Cardiac muscle cell (in vitro differentiated cells and primary cell): ENCODE measurements around the gene SNRNP48. TPM values are rescaled to one million over a fixed set of nuclear protein-coding genes. Genes with fewer than 3 reads are reported as not detected.

Experiments
- DNase-seq, 2 donors: peaks; one replicate each; pipeline versions ENCODE4 v3.0.0 to v3.0.0-alpha.2; 2010 to 2017; ENCODE audit warnings: low read depth in 1 of 2, low spot score in 1 of 2
- H3K27ac ChIP-seq: fragments of 200-600 bp; sonication (generic); 2 replicates; pipeline ENCODE4 v1.5.1; 2016
- H3K27me3 ChIP-seq: fragments of 200-600 bp; sonication (generic); 2 replicates; pipeline ENCODE4 v1.6.0; 2016; ENCODE audit warnings: control low read depth
- H3K36me3 ChIP-seq: fragments of 200-600 bp; sonication (generic); 2 replicates; pipeline ENCODE4 v1.5.1; 2016; ENCODE audit warnings: control low read depth
- H3K4me1 ChIP-seq: fragments of 200-600 bp; sonication (generic); 2 replicates; pipeline ENCODE4 v1.8.1; 2017; ENCODE audit warnings: low read depth, mild to moderate bottlenecking, mixed run types
- H3K4me3 ChIP-seq: fragments of 200-600 bp; sonication (generic); 2 replicates; pipeline ENCODE4 v1.5.1; 2016; ENCODE audit warnings: mild to moderate bottlenecking
- H3K9me3 ChIP-seq: fragments of 200-600 bp; sonication (generic); 2 replicates; pipeline ENCODE4 v1.5.1; 2017; ENCODE audit warnings: low read depth, mild to moderate bottlenecking, control low read depth
- polyA plus RNA-seq: library from polyadenylated mRNA; unstranded; fragments of >200 nt; fragmentation: Nextera tagmentation; extraction: Ambion mirVana; gene quantifications from 2 replicates; pipeline ENCODE4 v1.2.1, GENCODE V29; 2016
- total RNA-seq: library from RNA; depleted of rRNA; stranded (reverse); fragments of >200 nt; gene quantifications from 2 replicates; pipeline ENCODE4 v1.2.3, GENCODE V29; 2016
- TF ChIP-seq, protein P1 (sequence below): IDR thresholded peaks from 2 replicates; pipeline ENCODE4 v1.5.1; 2012; ENCODE audit warnings: low read depth, mild to moderate bottlenecking, low read length

SNRNP48 gene, protein sequence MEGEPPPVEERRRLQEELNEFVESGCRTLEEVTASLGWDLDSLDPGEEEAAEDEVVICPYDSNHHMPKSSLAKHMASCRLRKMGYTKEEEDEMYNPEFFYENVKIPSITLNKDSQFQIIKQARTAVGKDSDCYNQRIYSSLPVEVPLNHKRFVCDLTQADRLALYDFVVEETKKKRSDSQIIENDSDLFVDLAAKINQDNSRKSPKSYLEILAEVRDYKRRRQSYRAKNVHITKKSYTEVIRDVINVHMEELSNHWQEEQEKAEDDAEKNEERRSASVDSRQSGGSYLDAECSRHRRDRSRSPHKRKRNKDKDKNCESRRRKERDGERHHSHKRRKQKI
- 10.1 and 24.8 TPM in 2 replicates for total RNA-seq
- 9.2 and 14.4 TPM in 2 replicates for polyA plus RNA-seq

DNA sequence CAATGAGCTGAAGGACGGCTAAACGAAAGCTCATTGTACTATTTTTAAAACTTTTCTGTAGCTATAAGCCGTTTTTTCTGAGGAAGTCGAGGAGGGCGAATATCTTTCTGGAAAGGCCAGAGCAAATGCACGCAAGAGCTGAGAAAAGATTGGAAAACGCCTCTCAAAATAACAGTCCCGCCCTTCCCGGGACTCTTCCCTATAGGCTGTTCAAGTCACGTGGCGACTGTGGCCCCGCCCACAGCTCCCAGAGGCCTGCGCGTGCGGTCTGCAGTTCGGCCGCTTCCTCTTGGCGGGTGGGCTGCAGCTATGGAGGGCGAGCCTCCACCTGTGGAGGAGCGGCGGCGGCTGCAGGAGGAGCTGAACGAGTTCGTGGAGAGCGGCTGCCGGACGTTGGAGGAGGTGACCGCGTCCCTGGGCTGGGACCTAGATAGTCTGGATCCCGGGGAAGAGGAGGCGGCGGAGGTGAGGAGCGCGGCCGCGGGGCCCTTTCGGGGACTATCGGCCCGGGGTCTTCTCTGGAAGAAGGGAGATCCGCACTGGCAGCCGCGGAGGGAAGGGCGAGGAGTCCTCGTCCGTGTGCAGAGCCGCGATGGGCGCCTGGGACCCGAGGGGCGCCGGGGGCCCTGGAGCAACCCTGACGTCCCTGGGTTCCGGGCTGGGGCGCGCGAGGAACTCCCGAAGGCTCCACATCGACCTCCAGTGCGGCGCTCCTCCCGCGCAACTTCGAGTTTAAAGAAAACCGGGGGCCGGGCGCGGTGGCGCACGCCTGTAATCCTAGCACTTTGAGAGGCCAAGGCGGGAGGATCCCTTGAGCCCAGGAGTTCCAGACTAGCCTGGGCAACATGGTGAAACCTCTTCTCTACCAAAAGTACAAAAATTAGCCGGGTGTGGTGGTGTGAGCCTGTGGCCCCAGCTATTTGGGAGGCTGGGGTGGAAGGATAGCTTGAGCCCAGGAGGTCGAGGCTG, at the start of gene SNRNP48:
Gene SNRNP48, plus strand, starts transcription at position 250 of the 969 bp plus-strand sequence. Its CDS starts 60 bp downstream, at position 310.
- H3K27me3 ChIP-seq = no peaks in the 10 kb centered on the region
- H3K9me3 ChIP-seq = no peaks in the 10 kb centered on the region
- H3K4me3 ChIP-seq = peak within 1 kb of the TSS; percentile 70
- H3K36me3 ChIP-seq = peaks cover 24% of the 10 kb centered on the region
- DNase-seq = peak; percentile 95 to 98
- TF ChIP-seq, protein P1, sequence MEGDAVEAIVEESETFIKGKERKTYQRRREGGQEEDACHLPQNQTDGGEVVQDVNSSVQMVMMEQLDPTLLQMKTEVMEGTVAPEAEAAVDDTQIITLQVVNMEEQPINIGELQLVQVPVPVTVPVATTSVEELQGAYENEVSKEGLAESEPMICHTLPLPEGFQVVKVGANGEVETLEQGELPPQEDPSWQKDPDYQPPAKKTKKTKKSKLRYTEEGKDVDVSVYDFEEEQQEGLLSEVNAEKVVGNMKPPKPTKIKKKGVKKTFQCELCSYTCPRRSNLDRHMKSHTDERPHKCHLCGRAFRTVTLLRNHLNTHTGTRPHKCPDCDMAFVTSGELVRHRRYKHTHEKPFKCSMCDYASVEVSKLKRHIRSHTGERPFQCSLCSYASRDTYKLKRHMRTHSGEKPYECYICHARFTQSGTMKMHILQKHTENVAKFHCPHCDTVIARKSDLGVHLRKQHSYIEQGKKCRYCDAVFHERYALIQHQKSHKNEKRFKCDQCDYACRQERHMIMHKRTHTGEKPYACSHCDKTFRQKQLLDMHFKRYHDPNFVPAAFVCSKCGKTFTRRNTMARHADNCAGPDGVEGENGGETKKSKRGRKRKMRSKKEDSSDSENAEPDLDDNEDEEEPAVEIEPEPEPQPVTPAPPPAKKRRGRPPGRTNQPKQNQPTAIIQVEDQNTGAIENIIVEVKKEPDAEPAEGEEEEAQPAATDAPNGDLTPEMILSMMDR = no peak
- H3K27ac ChIP-seq = peak within 1 kb of the TSS; percentile 74
- peaks cover 31% of the 10 kb centered on the region for H3K4me1 ChIP-seq

DNA sequence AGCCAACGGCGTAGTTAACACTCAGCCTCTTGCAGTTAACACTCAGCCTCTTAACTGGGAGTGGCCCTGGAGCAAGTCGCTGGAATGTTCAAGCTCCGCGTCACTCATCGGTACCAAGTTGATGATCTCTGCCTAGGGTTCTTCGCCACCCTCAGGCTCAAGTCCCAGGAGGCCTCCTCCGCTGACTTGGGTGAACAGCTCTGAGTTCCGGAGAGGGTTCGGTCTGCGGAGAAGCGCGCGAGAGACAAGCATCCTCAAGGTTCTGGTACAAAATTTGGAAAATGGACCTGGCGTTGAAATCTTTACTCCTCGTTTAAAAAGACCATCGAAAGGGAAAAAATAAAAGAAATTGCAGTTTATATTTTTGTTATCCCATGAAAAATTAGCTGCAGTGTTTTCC, 49.4 kb upstream of the SNRNP48 start:
- peak overlapping the region; percentile 97 for H3K27ac ChIP-seq
- no peaks in the 10 kb centered on the region for H3K9me3 ChIP-seq
- no peaks in the 10 kb centered on the region for H3K27me3 ChIP-seq
- H3K4me3 ChIP-seq = peak overlapping the region; percentile 76
- H3K36me3 ChIP-seq = no peaks in the 10 kb centered on the region
- TF ChIP-seq, protein P1 = no peak
- H3K4me1 ChIP-seq = peaks cover 39% of the 10 kb centered on the region
- DNase-seq = peak in 1 of 2 donors; percentile 76

DNA sequence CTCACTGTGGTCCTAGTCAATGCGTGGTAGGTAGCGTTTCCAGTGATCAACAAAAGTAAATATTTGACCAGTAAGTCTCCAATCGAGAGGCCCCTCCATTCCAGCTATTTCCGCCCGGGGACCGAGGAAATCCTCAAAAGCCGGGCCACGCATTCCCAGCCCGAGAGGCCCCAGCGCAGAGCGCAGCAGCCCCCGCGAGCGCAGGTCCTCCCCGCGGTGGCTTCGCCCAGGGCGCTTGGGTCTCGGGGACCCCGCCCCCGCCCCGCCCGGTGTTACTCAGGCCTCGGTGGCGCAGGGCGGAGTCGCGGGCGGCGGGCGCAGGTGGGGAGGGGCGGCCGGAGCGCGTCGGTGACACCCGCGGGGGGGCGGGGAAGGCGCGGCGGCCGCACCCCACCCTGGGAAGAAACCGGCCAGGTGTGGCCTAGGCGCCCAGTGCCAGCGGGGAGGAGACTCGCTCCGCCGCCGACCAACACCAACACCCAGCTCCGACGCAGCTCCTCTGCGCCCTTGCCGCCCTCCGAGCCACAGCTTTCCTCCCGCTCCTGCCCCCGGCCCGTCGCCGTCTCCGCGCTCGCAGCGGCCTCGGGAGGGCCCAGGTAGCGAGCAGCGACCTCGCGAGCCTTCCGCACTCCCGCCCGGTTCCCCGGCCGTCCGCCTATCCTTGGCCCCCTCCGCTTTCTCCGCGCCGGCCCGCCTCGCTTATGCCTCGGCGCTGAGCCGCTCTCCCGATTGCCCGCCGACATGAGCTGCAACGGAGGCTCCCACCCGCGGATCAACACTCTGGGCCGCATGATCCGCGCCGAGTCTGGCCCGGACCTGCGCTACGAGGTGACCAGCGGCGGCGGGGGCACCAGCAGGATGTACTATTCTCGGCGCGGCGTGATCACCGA, 48.6 kb upstream of the SNRNP48 start, which contains the start of gene DSP:
Gene DSP, plus strand, starts transcription at position 497 of the 890 bp plus-strand sequence. Its CDS starts 245 bp downstream, at position 742.
- DNase-seq = peak; percentile 8 to 91
- Histone ChIP-seq H3K4me1 (peaks cover 45% of the 10 kb centered on the region), H3K4me3 (peak within 1 kb of the TSS; percentile 76), H3K27me3 (no peaks in the 10 kb centered on the region), H3K36me3 (no peaks in the 10 kb centered on the region), H3K27ac (peak within 1 kb of the TSS; percentile 97), H3K9me3 (no peaks in the 10 kb centered on the region)
- TF ChIP-seq, protein P1 = no peak

DNA sequence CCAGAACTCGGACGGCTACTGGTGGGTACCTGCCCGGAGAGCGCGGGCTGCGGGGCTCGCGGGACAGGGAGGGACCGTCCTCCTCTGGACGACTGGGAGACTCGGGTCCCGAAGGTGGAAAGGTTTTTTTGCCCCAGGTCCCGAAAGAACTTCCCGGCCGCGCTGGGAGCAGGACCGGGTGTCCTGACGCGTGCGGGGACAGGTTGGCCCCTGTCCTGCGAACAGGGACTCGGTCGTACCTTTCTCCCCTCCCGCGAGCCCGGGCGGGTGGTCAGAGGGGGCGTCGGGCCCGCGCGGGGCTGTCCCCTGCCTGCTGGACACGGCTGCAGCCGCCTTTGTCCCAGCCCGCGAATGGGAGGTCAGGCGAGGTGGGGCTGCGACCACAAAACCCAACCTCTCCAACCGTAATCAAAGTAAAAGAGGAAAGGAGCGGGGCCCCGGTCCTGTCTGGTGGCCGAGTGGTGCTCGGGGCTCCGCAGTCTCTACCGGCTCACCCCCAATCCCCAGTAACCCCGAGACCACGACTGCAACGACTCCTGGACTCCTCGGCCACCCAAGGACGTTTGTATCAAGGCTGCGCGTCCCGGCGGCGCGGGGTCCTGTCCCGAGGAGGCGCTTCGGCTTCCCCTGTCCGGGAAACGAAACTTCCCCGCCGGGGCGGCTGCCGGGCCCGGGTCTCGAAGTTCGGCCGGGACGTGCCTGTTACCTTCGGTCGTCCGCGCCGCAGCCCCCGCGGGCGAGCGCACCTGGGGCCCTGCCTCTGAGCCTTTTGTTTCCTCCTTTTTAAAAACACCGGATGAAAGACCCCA, 47.7 kb upstream of the SNRNP48 start:
- TF ChIP-seq, protein P1 = no peak
- peak in 1 of 2 donors; percentile 65 for DNase-seq
- peak overlapping the region; percentile 97 for H3K27ac ChIP-seq
- no peaks in the 10 kb centered on the region for H3K9me3 ChIP-seq
- peaks cover 40% of the 10 kb centered on the region for H3K4me1 ChIP-seq
- peaks cover 3% of the 10 kb centered on the region for H3K36me3 ChIP-seq
- no peaks in the 10 kb centered on the region for H3K27me3 ChIP-seq
- peak overlapping the region; percentile 76 for H3K4me3 ChIP-seq
